OCI-LY7 (cell line): ENCODE data around the gene VWA5B1. TPM values are rescaled to one million over a fixed set of nuclear protein-coding genes. Genes with fewer than 3 reads are reported as not detected.

Experiments
- BruUV-seq: library from RNA; stranded (reverse); fragments of 400-500 nt; replicated peaks from 2 replicates; lab custom pipeline; 2021; lab: Mats Ljungman, UMichigan
- CTCF ChIA-PET: fragments of 300-600 bp; sonication (Branson Sonifier 250); formaldehyde crosslinking; loops from one replicate; lab custom pipeline; 2022; ENCODE audit warnings: antibody characterized with exemption; ENCODE audit not compliant: unreplicated experiment; lab: Charles Lee
- POLR2A ChIA-PET: fragments of 300-600 bp; sonication (Branson Sonifier 250); formaldehyde crosslinking; loops from one replicate; lab custom pipeline; 2022; ENCODE audit warnings: antibody characterized with exemption; lab: Charles Lee
- DNase-seq: peaks from one replicate; pipeline ENCODE4 v3.0.0-alpha.2; 2015; ENCODE audit warnings: low spot score
- H2AFZ ChIP-seq: fragments of 200-600 bp; sonication (generic), shearing (Covaris generic); 2 replicates; pipeline ENCODE4 v1.6.1; 2014; ENCODE audit warnings: mild to moderate bottlenecking, antibody characterized with exemption, low read length, moderate library complexity
- H3K27ac ChIP-seq: fragments of 200-600 bp; sonication (generic); 2 replicates; pipeline ENCODE4 v1.5.1; 2014; ENCODE audit warnings: mixed run types, low read depth, mild to moderate bottlenecking, moderate library complexity, low read length, inconsistent platforms; ENCODE audit not compliant: poor library complexity, severe bottlenecking
- H3K36me3 ChIP-seq: fragments of 200-600 bp; sonication (generic); 2 replicates; pipeline ENCODE4 v1.6.1; 2014; ENCODE audit warnings: mild to moderate bottlenecking, antibody characterized with exemption, low read length, moderate library complexity, mixed read lengths; ENCODE audit not compliant: insufficient read depth
- H3K4me1 ChIP-seq: fragments of 200-600 bp; sonication (generic); 2 replicates; pipeline ENCODE4 v1.5.1; 2014; ENCODE audit warnings: mild to moderate bottlenecking, low read length; ENCODE audit not compliant: insufficient read depth, poor library complexity, severe bottlenecking
- H3K4me2 ChIP-seq: fragments of 200-600 bp; sonication (generic); 2 replicates; pipeline ENCODE4 v1.6.1; 2014; ENCODE audit warnings: mild to moderate bottlenecking, low read length
- H3K4me3 ChIP-seq: fragments of 200-600 bp; sonication (generic); 2 replicates; pipeline ENCODE4 v1.5.1; 2014; ENCODE audit warnings: mild to moderate bottlenecking, low read depth, low read length; ENCODE audit not compliant: poor library complexity, severe bottlenecking
- H3K79me2 ChIP-seq: fragments of 200-600 bp; sonication (generic); 2 replicates; pipeline ENCODE4 v1.6.1; 2016; ENCODE audit warnings: low read depth, mild to moderate bottlenecking, low read length, moderate library complexity, mixed read lengths; ENCODE audit not compliant: insufficient read depth
- H3K9me2 ChIP-seq: fragments of 200-600 bp; sonication (generic); 2 replicates; pipeline ENCODE4 v1.6.1; 2016; ENCODE audit warnings: mild to moderate bottlenecking, low read length, mixed read lengths; ENCODE audit not compliant: insufficient read depth
- H3K9me3 ChIP-seq: fragments of 200-600 bp; sonication (generic); 2 replicates; pipeline ENCODE4 v1.6.1; 2014; ENCODE audit warnings: mild to moderate bottlenecking, mixed run types, low read length, mixed read lengths
- H4K20me1 ChIP-seq: fragments of 200-600 bp; sonication (generic); 2 replicates; pipeline ENCODE4 v1.6.1; 2014; ENCODE audit warnings: mild to moderate bottlenecking, antibody characterized with exemption, low read length, moderate library complexity, mixed read lengths; ENCODE audit not compliant: insufficient read depth
- CTCF ChIP-seq: fragments of 200-600 bp; sonication (generic); conservative IDR thresholded peaks from 2 replicates; pipeline ENCODE4 v1.5.1; 2014; ENCODE audit warnings: mild to moderate bottlenecking, antibody characterized with exemption, low read length, moderate library complexity, mixed read lengths
- EZH2phosphoT487 ChIP-seq: fragments of 200-600 bp; sonication (generic); IDR thresholded peaks from 2 replicates; pipeline ENCODE4 v1.6.1; 2018; ENCODE audit warnings: low read depth, borderline replicate concordance, mild to moderate bottlenecking, mixed run types, antibody characterized with exemption, low read length, moderate library complexity, mixed read lengths
- intact Hi-C: fragments of 100-400 bp; cut with micrococcal nuclease; formaldehyde crosslinking; loops from one replicate; pipeline ENCODE4 v1.10.0; 2022; ENCODE audit not compliant: unreplicated experiment
- total RNA-seq, 2 experiments: library from RNA; depleted of rRNA in 1 of 2; stranded (reverse); fragments of >200 nt in 1 of 2; shearing (Covaris generic) in 1 of 2; gene quantifications; 2 replicates each; pipeline ENCODE4 v1.2.3, GENCODE V29; 2014 to 2022

Gene VWA5B1
- total RNA-seq, 2 experiments from 2014 or later = 0.19 to 0.25 TPM

DNA sequence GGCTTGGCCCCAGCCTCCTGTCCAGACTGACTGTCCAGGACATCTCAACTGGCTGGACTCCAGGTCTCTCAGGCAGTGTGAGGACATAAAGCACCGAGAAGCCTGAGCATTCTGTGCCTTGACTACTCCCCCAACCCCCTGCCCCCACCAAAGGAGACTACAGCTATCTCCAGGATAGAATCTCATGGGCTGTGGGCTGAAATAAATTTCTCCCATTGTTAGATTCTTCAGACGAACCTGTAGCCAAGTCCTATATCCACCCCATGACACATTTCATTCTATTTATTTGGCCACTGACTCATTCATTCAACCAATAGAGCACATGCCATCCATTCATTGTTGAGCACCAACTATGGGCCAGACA is 11.4 kb downstream of the VWA5B1 start:
- POLR2A ChIA-PET = no interaction called here
- Histone ChIP-seq H3K9me3 (no peaks in the 10 kb centered on the region), H3K9me2 (no peaks in the 10 kb centered on the region), H2AFZ (no peak overlapping the region), H3K36me3 (no peaks in the 10 kb centered on the region), H4K20me1 (no peaks in the 10 kb centered on the region), H3K4me2 (no peak overlapping the region), H3K4me3 (no peak overlapping the region), H3K79me2 (no peaks in the 10 kb centered on the region), H3K27ac (no peak overlapping the region), H3K4me1 (no peaks in the 10 kb centered on the region)
- intact Hi-C loops = no loop called here
- BruUV-seq = no TSS peak
- CTCF ChIA-PET = interaction anchor here (0.6 kb wide), 1 partner anchor 68 kb away, joined by 3 read pairs; no protein-coding TSS in a partner anchor
- DNase-seq = no peak
- no peak for TF ChIP-seq CTCF
- no peak for TF ChIP-seq EZH2phosphoT487

DNA sequence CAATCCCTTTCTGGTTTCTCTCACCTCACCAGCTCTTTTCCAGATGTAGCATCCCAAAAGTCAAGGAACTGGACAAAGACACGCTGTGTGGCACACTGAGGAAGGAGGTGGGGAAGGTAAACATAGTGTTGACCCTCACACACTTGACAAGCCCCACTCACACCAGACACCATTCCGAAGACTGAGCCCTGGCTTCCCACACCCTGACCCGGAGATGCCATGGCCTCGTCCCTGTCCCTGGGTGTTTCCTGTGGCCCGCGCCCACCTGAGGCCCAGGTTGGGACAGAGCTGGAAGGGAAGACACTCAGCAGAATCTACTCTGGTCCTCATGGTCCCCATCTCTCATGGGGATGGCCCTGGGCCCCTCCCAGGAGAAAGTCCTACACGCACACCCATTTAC is 16.4 kb downstream of the VWA5B1 start:
- POLR2A ChIA-PET = no interaction called here
- no peaks in the 10 kb centered on the region for H3K4me1 ChIP-seq
- no peak overlapping the region for H3K4me3 ChIP-seq
- no peaks in the 10 kb centered on the region for H3K36me3 ChIP-seq
- no peak overlapping the region for H3K27ac ChIP-seq
- H3K9me2 ChIP-seq = no peaks in the 10 kb centered on the region
- H3K4me2 ChIP-seq = no peak overlapping the region
- H3K9me3 ChIP-seq = no peaks in the 10 kb centered on the region
- H3K79me2 ChIP-seq = no peaks in the 10 kb centered on the region
- BruUV-seq = no TSS peak
- intact Hi-C loops = no loop called here
- CTCF ChIA-PET = no interaction called here
- H2AFZ ChIP-seq = no peak overlapping the region
- no peaks in the 10 kb centered on the region for H4K20me1 ChIP-seq
- DNase-seq = no peak
- TF ChIP-seq EZH2phosphoT487 = no peak
- TF ChIP-seq CTCF = no peak

- no peaks in the 10 kb centered on the region for H3K4me1 ChIP-seq
- no peaks in the 10 kb centered on the region for H3K36me3 ChIP-seq
- H3K4me2 ChIP-seq = no peak overlapping the region
- no peaks in the 10 kb centered on the region for H3K79me2 ChIP-seq
- no peak overlapping the region for H3K4me3 ChIP-seq
- TF ChIP-seq CTCF (no peak), EZH2phosphoT487 (no peak)
- BruUV-seq = no TSS peak
- POLR2A ChIA-PET = no interaction called here
- intact Hi-C loops = no loop called here
- no peak overlapping the region for H2AFZ ChIP-seq
- no peaks in the 10 kb centered on the region for H3K9me3 ChIP-seq
- no peak overlapping the region for H3K27ac ChIP-seq
- CTCF ChIA-PET = no interaction called here
- DNase-seq = no peak
- H3K9me2 ChIP-seq = no peaks in the 10 kb centered on the region
- no peaks in the 10 kb centered on the region for H4K20me1 ChIP-seq
Measured at GRCh38 chr1:20308569-20308968, 17.9 kb downstream of the VWA5B1 start.
